ENCODE measurements around the gene HMGN5.

Gene HMGN5

GRCh38 chrX:81120258-81120935 is 81.3 kb downstream of the HMGN5 start:
- DNase-seq (ENCODE audit: low spot score), result no peak

GRCh38 chrX:81114757-81115156 is 87.0 kb downstream of the HMGN5 start:
- DNase-seq (ENCODE audit: low spot score), result no peak

GRCh38 chrX:81110286-81110685 is 91.4 kb downstream of the HMGN5 start:
- no peak for DNase-seq (ENCODE audit: low spot score)

GRCh38 chrX:81082649-81083048 is 119.1 kb downstream of the HMGN5 start:
- DNase-seq (ENCODE audit: low spot score), result no peak
